HCT116 (cell line): ENCODE data around the gene SH3RF2. TPM values are rescaled to one million over a fixed set of nuclear protein-coding genes. Genes with fewer than 3 reads are reported as not detected.

Experiments used
- ATAC-seq: fragments of 200-7000 bp; cut with Tn5 transposase; 2 replicates; pipeline ENCODE4 v1.9.1; 2020; ENCODE audit warnings: mild to moderate bottlenecking, moderate library complexity
- BruUV-seq: library from RNA; stranded (reverse); fragments of 400-500 nt; replicated peaks from 2 replicates; lab custom pipeline; 2021; lab: Mats Ljungman, UMichigan
- CTCF ChIA-PET: fragments of 300-600 bp; sonication (Branson Sonifier 250); formaldehyde crosslinking; loops from one replicate; lab custom pipeline; 2021; ENCODE audit warnings: antibody characterized with exemption; lab: Charles Lee
- POLR2A ChIA-PET: fragments of 300-600, 350-600 bp; sonication (Branson Sonifier 250); formaldehyde crosslinking; loops from one replicate; lab custom pipeline; 2021; ENCODE audit warnings: antibody characterized with exemption; lab: Charles Lee
- RAD21 ChIA-PET, 2 experiments: fragments of 300-600 bp; sonication (Branson Sonifier 250); formaldehyde crosslinking; loops; one replicate each; lab custom pipeline; 2023; ENCODE audit warnings: low total read pairs in 2 of 2; ENCODE audit not compliant: uncharacterized antibody in 2 of 2, unreplicated experiment in 2 of 2, low non-redundant PET in 1 of 2; lab: Charles Lee
- DNase-seq: peaks from one replicate; pipeline ENCODE4 v3.0.0-alpha.2; 2010; ENCODE audit warnings: low read depth, low spot score
- H2AFZ ChIP-seq: fragments of 200-600 bp; shearing (Covaris generic), sonication (generic); 2 replicates; pipeline ENCODE4 v1.6.1; 2017; ENCODE audit warnings: low read depth, mixed run types, mixed read lengths, antibody characterized with exemption, low read length; ENCODE audit not compliant: poor library complexity, severe bottlenecking
- H3K27ac ChIP-seq: 2 replicates; pipeline ENCODE4 v1.5.1; 2012; ENCODE audit warnings: low read depth, low read length
- H3K27me3 ChIP-seq: fragments of 200-600 bp; sonication (generic); 2 replicates; pipeline ENCODE4 v1.6.1; 2016; ENCODE audit warnings: mixed run types, low read length, mixed read lengths; ENCODE audit not compliant: insufficient read depth
- H3K36me3 ChIP-seq, 2 experiments: fragments of 200-500 bp in 1 of 2; fragments of 200-600 bp in 1 of 2; sonication (Bioruptor generic) in 1 of 2; sonication (generic) in 1 of 2; 2 replicates each; pipeline versions ENCODE4 v1.5.1 to v1.6.1; 2014 to 2016; ENCODE audit warnings: low read length in 2 of 2, inconsistent platforms in 1 of 2, mixed read lengths in 1 of 2, mixed run types in 1 of 2; ENCODE audit not compliant: insufficient read depth in 2 of 2, control insufficient read depth in 1 of 2
- H3K4me1 ChIP-seq, 2 experiments: fragments of 200-600 bp in 1 of 2; sonication (generic) in 1 of 2; 2 replicates each; pipeline versions ENCODE4 v1.5.1 to v1.6.1; 2012 to 2017; ENCODE audit warnings: low read length in 2 of 2, inconsistent platforms in 1 of 2, mild to moderate bottlenecking in 1 of 2, mixed read lengths in 1 of 2, mixed run types in 1 of 2, moderate library complexity in 1 of 2; ENCODE audit not compliant: insufficient read depth in 2 of 2, control insufficient read depth in 1 of 2
- H3K4me2 ChIP-seq: fragments of 200-600 bp; sonication (generic); 2 replicates; pipeline ENCODE4 v1.6.1; 2017; ENCODE audit warnings: mixed run types, low read length, mixed read lengths
- H3K4me3 ChIP-seq, 2 experiments: fragments of 200-600 bp in 1 of 2; sonication (generic) in 1 of 2; replicated peaks in 1 of 2; 2 replicates each; pipeline ENCODE4 v1.5.1; 2011 to 2016; ENCODE audit warnings: low read length in 2 of 2, control low read depth in 1 of 2, low read depth in 1 of 2, mild to moderate bottlenecking in 1 of 2, mixed read lengths in 1 of 2, mixed run types in 1 of 2
- H3K79me2 ChIP-seq: fragments of 200-600 bp; sonication (generic); 2 replicates; pipeline ENCODE4 v1.6.1; 2017; ENCODE audit warnings: mild to moderate bottlenecking, mixed run types, low read length, moderate library complexity, mixed read lengths; ENCODE audit not compliant: insufficient read depth
- H3K9ac ChIP-seq: fragments of 200-600 bp; sonication (generic); 2 replicates; pipeline ENCODE4 v1.6.1; 2016; ENCODE audit warnings: low read length, mixed read lengths
- H3K9me2 ChIP-seq: fragments of 200-600 bp; sonication (generic), shearing (Covaris generic); 2 replicates; pipeline ENCODE4 v1.6.1; 2017; ENCODE audit warnings: mixed run types, mild to moderate bottlenecking, moderate library complexity; ENCODE audit not compliant: insufficient read depth
- H3K9me3 ChIP-seq, 2 experiments: fragments of 200-500 bp in 1 of 2; fragments of 200-600 bp in 1 of 2; sonication (Bioruptor generic) in 1 of 2; sonication (generic) in 1 of 2; 2 replicates each; pipeline ENCODE4 v1.6.1; 2014 to 2017; ENCODE audit warnings: low read length in 2 of 2, mixed read lengths in 2 of 2, inconsistent platforms in 1 of 2, low read depth in 1 of 2, mild to moderate bottlenecking in 1 of 2, mixed run types in 1 of 2, moderate library complexity in 1 of 2; ENCODE audit not compliant: control insufficient read depth in 1 of 2, insufficient read depth in 1 of 2
- H4K20me1 ChIP-seq: fragments of 200-600 bp; sonication (generic), shearing (Covaris generic); 2 replicates; pipeline ENCODE4 v1.6.1; 2017; ENCODE audit warnings: mixed run types, mild to moderate bottlenecking, moderate library complexity; ENCODE audit not compliant: insufficient read depth
- ELF1 ChIP-seq: IDR thresholded peaks from 2 replicates; pipeline ENCODE4 v1.6.1; 2012; ENCODE audit warnings: low read depth, borderline replicate concordance
- EZH2phosphoT487 ChIP-seq: fragments of 200-600 bp; IDR thresholded peaks from 2 replicates; pipeline ENCODE4 v1.6.1; 2018; ENCODE audit warnings: antibody characterized with exemption, borderline replicate concordance
- POLR2A ChIP-seq: IDR thresholded peaks from 2 replicates; pipeline ENCODE4 v1.7.0; 2011; ENCODE audit warnings: borderline replicate concordance; ENCODE audit not compliant: insufficient read depth, insufficient read length; ENCODE audit errors: extremely low read depth
- ZBTB33 ChIP-seq: IDR thresholded peaks from 2 replicates; pipeline ENCODE4 v1.6.1; 2011; ENCODE audit warnings: mild to moderate bottlenecking, low read length, moderate library complexity; ENCODE audit not compliant: insufficient replicate concordance; ENCODE audit errors: extremely low read depth
- ZFX ChIP-seq: fragments of 450-650 bp; IDR thresholded peaks from 2 replicates; pipeline ENCODE4 v1.6.1; 2017
- ZNF274 ChIP-seq: fragments of 200-500 bp; sonication (Bioruptor generic); IDR thresholded peaks from 2 replicates; pipeline ENCODE4 v1.6.1; 2014; ENCODE audit warnings: mild to moderate bottlenecking, low read depth, low read length, inconsistent platforms
- intact Hi-C: fragments of 100-400 bp; cut with micrococcal nuclease; formaldehyde crosslinking; loops from 2 replicates; pipeline ENCODE4 v1.10.0; 2022
- total RNA-seq: library from RNA; stranded (reverse); gene quantifications from one replicate; pipeline ENCODE4 v1.2.1, GENCODE V29; 2021; ENCODE audit not compliant: unreplicated experiment

Gene SH3RF2
- total RNA-seq, 1 experiment from 2014 or later: 14.3 TPM

- Histone ChIP-seq H3K79me2 (no peaks in the 10 kb centered on the region), H4K20me1 (no peaks in the 10 kb centered on the region), H3K27me3 (no peaks in the 10 kb centered on the region), H3K4me3 (no peak overlapping the region), H3K36me3 (no peaks in the 10 kb centered on the region), H3K4me1 (no peaks in the 10 kb centered on the region), H3K27ac (no peak overlapping the region), H3K9ac (no peak overlapping the region), H3K9me2 (no peaks in the 10 kb centered on the region), H2AFZ (no peak overlapping the region), H3K9me3 (no peaks in the 10 kb centered on the region; a peak in 1 of 4 replicates), H3K4me2 (no peak overlapping the region)
- TF ChIP-seq ZBTB33 (no peak), ZNF274 (no peak)
- intact Hi-C loops: no loop called here
- RAD21 ChIA-PET: no interaction called here
- ATAC-seq (no peak), DNase-seq (no peak)
- POLR2A ChIA-PET: no interaction called here
- no TSS peak for BruUV-seq
- CTCF ChIA-PET: interaction anchor here (1.3 kb wide), 1 partner anchor 10 kb away, joined by 3 read pairs; no protein-coding TSS in a partner anchor
Observed at GRCh38 chr5:145898171-145898570, 38.2 kb upstream of the SH3RF2 start.

- no peak overlapping the region for H3K27ac ChIP-seq
- no peaks in the 10 kb centered on the region for H3K4me1 ChIP-seq
- ChIA-PET CTCF (interaction anchor here (1.1 kb wide), 1 partner anchor 14 kb away, joined by 3 read pairs; no protein-coding TSS in a partner anchor), RAD21 (no interaction called here), POLR2A (no interaction called here)
- H4K20me1 ChIP-seq: no peaks in the 10 kb centered on the region
- H3K36me3 ChIP-seq: no peaks in the 10 kb centered on the region
- H3K9me2 ChIP-seq: no peaks in the 10 kb centered on the region
- H3K4me2 ChIP-seq: no peak overlapping the region
- no peak overlapping the region for H2AFZ ChIP-seq
- H3K9me3 ChIP-seq: no peaks in the 10 kb centered on the region; a peak in 1 of 4 replicates
- no TSS peak for BruUV-seq
- no peak overlapping the region for H3K9ac ChIP-seq
- TF ChIP-seq ZFX: no peak
- no peak for TF ChIP-seq POLR2A
- no peak for TF ChIP-seq ELF1
- no peak for TF ChIP-seq EZH2phosphoT487
- H3K27me3 ChIP-seq: no peaks in the 10 kb centered on the region
- intact Hi-C loops: no loop called here
- H3K79me2 ChIP-seq: no peaks in the 10 kb centered on the region
- no peak for DNase-seq
- H3K4me3 ChIP-seq: no peak overlapping the region
- ATAC-seq: no peak
Observed at GRCh38 chr5:145902421-145902820, 34.0 kb upstream of the SH3RF2 start.
